ENCODE data around the gene SLC45A3. TPM values are rescaled to one million over a fixed set of nuclear protein-coding genes. Genes with fewer than 3 reads are reported as not detected.

Gene SLC45A3
- total RNA-seq, 3 donors from 2014 or later (not counting 1 experiment from before 2014, with no cell fraction given): 0.31 to 28.8 (median 1.8) TPM

Other genes with a start within 250 kb of the SLC45A3 start
- gene BLACAT1, start 224.5 kb downstream of the SLC45A3 start, total RNA-seq: under 1 TPM in 2 of 3 donors, not detected in 1; 0.09 to 0.13 TPM
- gene CDK18, start 175.8 kb downstream of the SLC45A3 start, total RNA-seq: 1 to 10 TPM; 1.9 to 5.3 (median 4.0) TPM
- gene ELK4, start 48.5 kb downstream of the SLC45A3 start, total RNA-seq: 100 to 1,000 TPM; 107 to 155 (median 139) TPM
- gene NUCKS1, start 69.7 kb upstream of the SLC45A3 start, total RNA-seq: 100 to 1,000 TPM in 2 of 3 donors, 10 to 100 TPM in 1; 89.2 to 113 (median 103) TPM
- gene RAB29, start 95.0 kb upstream of the SLC45A3 start, total RNA-seq: 100 to 1,000 TPM in 1 of 3 donors, 10 to 100 TPM in 2; 69.0 to 120 (median 95.1) TPM
- 10 to 100 TPM; 35.3 to 47.1 (median 39.5) TPM for gene SLC41A1, start 132.7 kb upstream of the SLC45A3 start, total RNA-seq
- gene PM20D1, start 169.6 kb upstream of the SLC45A3 start, total RNA-seq: 1 to 10 TPM in 2 of 3 donors, not detected in 1; 1.1 to 1.6 TPM